Occipital lobe (tissue), 1 donor: ENCODE measurements around the gene TPPP. TPM values are rescaled to one million over a fixed set of nuclear protein-coding genes. Genes with fewer than 3 reads are reported as not detected.

ENCODE experiments used
- total RNA-seq: library from RNA; depleted of rRNA; stranded (reverse); fragments of >200 nt; gene quantifications from one replicate; pipeline ENCODE4 v1.2.3, GENCODE V29; 2014

The TPPP gene
- total RNA-seq, 1 donor from 2014 or later = 16.2 TPM

Other genes with a start within 250 kb of the TPPP start
- 1.4 TPM for gene SLC9A3, start 168.9 kb downstream of the TPPP start, total RNA-seq
- 5.9 TPM for gene CEP72, start 81.0 kb downstream of the TPPP start, total RNA-seq
- 5.6 TPM for gene ZDHHC11B, start 91.4 kb upstream of the TPPP start, total RNA-seq
- gene ZDHHC11, start 157.6 kb upstream of the TPPP start, total RNA-seq = 7.2 TPM
- 36.5 TPM for gene BRD9, start 199.4 kb upstream of the TPPP start, total RNA-seq
- 7.5 TPM for gene TRIP13, start 199.5 kb upstream of the TPPP start, total RNA-seq